ENCODE results near the gene KDM6B.

The KDM6B gene

GRCh38 chr17:7873051-7873450, 39.0 kb downstream of the KDM6B start:
- TF ChIP-seq CTCF (IDR thresholded peaks at IDR 0.05; ENCODE audit: control insufficient read depth, extremely low read depth, insufficient read depth): no peak
- DNase-seq (ENCODE audit: low read depth): no peak
- H3K4me3 ChIP-seq (ENCODE audit: low read depth, low read length): no peak overlapping the region

GRCh38 chr17:7875804-7876370, 41.9 kb downstream of the KDM6B start:
- no peak for TF ChIP-seq CTCF (IDR thresholded peaks at IDR 0.05; ENCODE audit: control insufficient read depth, extremely low read depth, insufficient read depth)
- H3K4me3 ChIP-seq (ENCODE audit: low read depth, low read length): no peak overlapping the region
- DNase-seq (ENCODE audit: low read depth): no peak

GRCh38 chr17:7878234-7878633, 44.2 kb downstream of the KDM6B start:
- DNase-seq (ENCODE audit: low read depth): no peak
- H3K4me3 ChIP-seq (ENCODE audit: low read depth, low read length): no peak overlapping the region
- no peak for TF ChIP-seq CTCF (IDR thresholded peaks at IDR 0.05; ENCODE audit: control insufficient read depth, extremely low read depth, insufficient read depth)

- no peak for DNase-seq (ENCODE audit: low read depth)
- no peak overlapping the region for H3K4me3 ChIP-seq (ENCODE audit: low read depth, low read length)
- no peak for TF ChIP-seq CTCF (IDR thresholded peaks at IDR 0.05; ENCODE audit: control insufficient read depth, extremely low read depth, insufficient read depth)
Observed at GRCh38 chr17:7880076-7880868, 46.3 kb downstream of the KDM6B start.

- no peak overlapping the region for H3K4me3 ChIP-seq (ENCODE audit: low read depth, low read length)
- DNase-seq (ENCODE audit: low read depth): no peak
- TF ChIP-seq CTCF (IDR thresholded peaks at IDR 0.05; ENCODE audit: control insufficient read depth, extremely low read depth, insufficient read depth): no peak
Observed at GRCh38 chr17:7881276-7882054, 47.4 kb downstream of the KDM6B start.

GRCh38 chr17:7882068-7882467, 48.1 kb downstream of the KDM6B start:
- no peak for DNase-seq (ENCODE audit: low read depth)
- H3K4me3 ChIP-seq (ENCODE audit: low read depth, low read length): no peak overlapping the region
- no peak for TF ChIP-seq CTCF (IDR thresholded peaks at IDR 0.05; ENCODE audit: control insufficient read depth, extremely low read depth, insufficient read depth)

All from LNCaP clone FGC (cell line).